Ascending aorta (tissue), 2 donors: ENCODE measurements around the gene TRANK1. TPM values are rescaled to one million over a fixed set of nuclear protein-coding genes. Genes with fewer than 3 reads are reported as not detected.
"Not testable (repeated sequence)": the region's sequence is repeated elsewhere in the genome, so short reads cannot be mapped to it uniquely, and the experiment has no call there.

Experiments used
- DNase-seq, 2 donors: peaks; one replicate each; pipeline ENCODE4 v3.0.0-alpha.2; 2019; ENCODE audit warnings: low spot score in 2 of 2
- H3K27ac ChIP-seq, 2 donors: fragments of 200-600 bp; sonication (generic); one replicate each; pipeline ENCODE4 v1.5.1; 2016 to 2017; ENCODE audit warnings: mild to moderate bottlenecking in 1 of 2
- H3K27me3 ChIP-seq: fragments of 200-600 bp; sonication (generic); one replicate; pipeline ENCODE4 v1.5.1; 2017
- H3K36me3 ChIP-seq, 2 donors: fragments of 200-600 bp; sonication (generic); one replicate each; pipeline ENCODE4 v1.5.1; 2016
- H3K4me1 ChIP-seq, 2 donors: fragments of 200-600 bp; sonication (generic); one replicate each; pipeline ENCODE4 v1.5.1; 2016 to 2017; ENCODE audit warnings: mild to moderate bottlenecking in 1 of 2
- H3K4me3 ChIP-seq, 2 donors: fragments of 200-600 bp; sonication (generic); one replicate each; pipeline ENCODE4 v1.5.1; 2016 to 2017; ENCODE audit warnings: mild to moderate bottlenecking in 1 of 2
- H3K9me3 ChIP-seq, 2 donors: fragments of 200-600 bp; sonication (generic); one replicate each; pipeline ENCODE4 v1.5.1; 2016
- intact Hi-C: fragments of 100-400 bp; cut with DNase I; formaldehyde crosslinking; loops from one replicate; pipeline ENCODE4 v1.15.1; 2023
- total RNA-seq: library from RNA; depleted of rRNA; stranded (reverse); fragments of >200 nt; gene quantifications from one replicate; pipeline ENCODE4 v1.1.0, GENCODE V29; 2016
- TF ChIP-seq, protein P1 (sequence below), 3 experiments: fragments of 200-600 bp in 2 of 3; fragments of 450-650 bp in 1 of 3; sonication (generic) in 2 of 3; IDR thresholded peaks; one replicate each; pipeline ENCODE4 v1.5.1; 2016 to 2019; ENCODE audit warnings: antibody characterized with exemption in 3 of 3, mild to moderate bottlenecking in 1 of 3, moderate library complexity in 1 of 3

Gene TRANK1
- total RNA-seq, 1 donor from 2014 or later = 14.8 TPM

DNA sequence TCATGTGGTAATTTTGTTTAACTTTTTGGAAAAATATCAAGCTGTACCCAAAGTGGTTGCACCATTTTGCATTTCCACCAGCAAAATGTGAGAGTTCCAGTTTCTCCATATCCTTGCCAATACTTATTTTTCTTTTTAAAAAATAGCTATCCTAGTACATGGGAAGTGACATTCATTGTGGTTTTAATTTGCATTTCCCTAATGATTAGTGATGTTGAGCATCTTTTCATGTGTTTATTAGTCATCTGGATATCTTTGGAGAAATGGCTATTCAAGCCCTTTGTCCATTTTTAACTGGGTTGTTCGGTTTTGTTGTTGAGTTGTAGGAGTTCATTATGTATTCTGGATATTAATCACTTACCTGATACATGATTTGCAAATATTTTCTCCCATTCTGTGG lies 19.5 kb upstream of the TRANK1 start:
- Histone ChIP-seq H3K4me3 (no peak overlapping the region), H3K36me3 (no peaks in the 10 kb centered on the region), H3K27me3 (no peaks in the 10 kb centered on the region), H3K9me3 (no peaks in the 10 kb centered on the region), H3K4me1 (no peaks in the 10 kb centered on the region), H3K27ac (no peak overlapping the region)
- intact Hi-C loops = no loop called here
- TF ChIP-seq, protein P1, sequence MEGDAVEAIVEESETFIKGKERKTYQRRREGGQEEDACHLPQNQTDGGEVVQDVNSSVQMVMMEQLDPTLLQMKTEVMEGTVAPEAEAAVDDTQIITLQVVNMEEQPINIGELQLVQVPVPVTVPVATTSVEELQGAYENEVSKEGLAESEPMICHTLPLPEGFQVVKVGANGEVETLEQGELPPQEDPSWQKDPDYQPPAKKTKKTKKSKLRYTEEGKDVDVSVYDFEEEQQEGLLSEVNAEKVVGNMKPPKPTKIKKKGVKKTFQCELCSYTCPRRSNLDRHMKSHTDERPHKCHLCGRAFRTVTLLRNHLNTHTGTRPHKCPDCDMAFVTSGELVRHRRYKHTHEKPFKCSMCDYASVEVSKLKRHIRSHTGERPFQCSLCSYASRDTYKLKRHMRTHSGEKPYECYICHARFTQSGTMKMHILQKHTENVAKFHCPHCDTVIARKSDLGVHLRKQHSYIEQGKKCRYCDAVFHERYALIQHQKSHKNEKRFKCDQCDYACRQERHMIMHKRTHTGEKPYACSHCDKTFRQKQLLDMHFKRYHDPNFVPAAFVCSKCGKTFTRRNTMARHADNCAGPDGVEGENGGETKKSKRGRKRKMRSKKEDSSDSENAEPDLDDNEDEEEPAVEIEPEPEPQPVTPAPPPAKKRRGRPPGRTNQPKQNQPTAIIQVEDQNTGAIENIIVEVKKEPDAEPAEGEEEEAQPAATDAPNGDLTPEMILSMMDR (IDR thresholded peaks at IDR 0.05) = no peak
- no peak for DNase-seq

DNA sequence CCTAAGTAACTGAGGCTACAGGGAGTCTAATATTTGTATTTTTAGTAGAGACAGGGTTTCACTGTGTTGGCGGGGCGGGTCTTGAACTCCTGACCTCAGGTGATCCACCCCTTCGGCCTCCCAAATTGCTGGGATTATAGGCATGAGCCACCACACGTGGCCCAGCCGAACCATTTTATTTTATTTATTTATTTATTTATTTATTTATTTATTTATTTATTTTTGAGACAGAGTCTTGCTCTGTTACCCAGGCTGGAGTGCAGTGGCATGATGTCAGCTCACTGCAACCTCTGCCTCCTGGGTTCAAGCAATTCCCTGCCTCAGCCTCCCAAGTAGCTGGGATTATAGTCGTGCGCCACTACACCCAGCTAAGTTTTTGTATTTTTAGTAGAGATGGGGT lies 18.2 kb upstream of the TRANK1 start:
- H3K9me3 ChIP-seq, H3K27ac ChIP-seq, H3K4me1 ChIP-seq, H3K27me3 ChIP-seq, intact Hi-C loops, H3K36me3 ChIP-seq, H3K4me3 ChIP-seq, DNase-seq: not testable (repeated sequence)

DNA sequence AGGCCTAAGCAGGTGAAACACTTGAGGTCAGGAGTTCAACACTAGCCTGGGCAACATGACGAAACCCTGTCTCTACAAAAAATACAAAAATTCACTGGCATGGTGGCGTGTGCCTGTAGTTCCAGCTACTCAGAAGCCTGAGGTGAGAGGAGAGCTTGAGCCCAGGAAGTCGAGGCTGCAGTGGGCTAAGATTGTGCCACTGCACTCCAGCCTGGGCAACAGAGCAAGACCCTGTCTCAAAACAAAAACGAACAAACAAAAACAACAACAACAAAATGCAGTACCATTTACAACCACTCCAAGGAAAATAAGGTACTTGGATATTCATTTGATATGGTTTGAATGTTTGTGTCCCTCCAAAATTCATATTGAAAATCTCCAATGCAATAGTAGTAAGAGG lies 15.6 kb upstream of the TRANK1 start:
- H3K9me3 ChIP-seq = no peaks in the 10 kb centered on the region

DNA sequence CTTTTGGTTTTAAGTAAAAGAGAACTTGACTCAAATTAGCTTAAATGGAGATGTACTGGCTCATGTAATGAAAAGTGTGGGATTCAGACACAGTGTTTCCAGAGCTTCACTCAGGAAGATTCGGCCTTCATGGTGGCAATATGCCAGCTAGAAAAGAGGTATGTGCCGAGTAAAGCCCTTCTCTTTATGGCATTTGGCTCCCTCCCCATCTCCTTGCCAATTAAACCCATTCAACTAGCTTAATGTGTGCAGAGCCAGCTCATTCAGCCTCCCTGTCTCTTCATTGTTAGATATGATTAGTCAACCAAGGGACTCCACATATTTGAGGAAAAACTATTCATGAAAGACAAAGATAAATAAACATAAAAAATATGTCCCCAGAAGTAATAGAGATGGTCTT lies 15.0 kb upstream of the TRANK1 start:
- no peaks in the 10 kb centered on the region for H3K9me3 ChIP-seq

More for the DNA sequence above, 15.6 kb upstream of the TRANK1 start:
- H3K27me3 ChIP-seq = no peaks in the 10 kb centered on the region
- intact Hi-C loops = no loop called here
- no peak overlapping the region for H3K27ac ChIP-seq
- H3K4me3 ChIP-seq = no peak overlapping the region
- H3K36me3 ChIP-seq = no peaks in the 10 kb centered on the region
- TF ChIP-seq, protein P1 (IDR thresholded peaks at IDR 0.05) = no peak
- no peaks in the 10 kb centered on the region for H3K4me1 ChIP-seq
- DNase-seq = no peak

DNA sequence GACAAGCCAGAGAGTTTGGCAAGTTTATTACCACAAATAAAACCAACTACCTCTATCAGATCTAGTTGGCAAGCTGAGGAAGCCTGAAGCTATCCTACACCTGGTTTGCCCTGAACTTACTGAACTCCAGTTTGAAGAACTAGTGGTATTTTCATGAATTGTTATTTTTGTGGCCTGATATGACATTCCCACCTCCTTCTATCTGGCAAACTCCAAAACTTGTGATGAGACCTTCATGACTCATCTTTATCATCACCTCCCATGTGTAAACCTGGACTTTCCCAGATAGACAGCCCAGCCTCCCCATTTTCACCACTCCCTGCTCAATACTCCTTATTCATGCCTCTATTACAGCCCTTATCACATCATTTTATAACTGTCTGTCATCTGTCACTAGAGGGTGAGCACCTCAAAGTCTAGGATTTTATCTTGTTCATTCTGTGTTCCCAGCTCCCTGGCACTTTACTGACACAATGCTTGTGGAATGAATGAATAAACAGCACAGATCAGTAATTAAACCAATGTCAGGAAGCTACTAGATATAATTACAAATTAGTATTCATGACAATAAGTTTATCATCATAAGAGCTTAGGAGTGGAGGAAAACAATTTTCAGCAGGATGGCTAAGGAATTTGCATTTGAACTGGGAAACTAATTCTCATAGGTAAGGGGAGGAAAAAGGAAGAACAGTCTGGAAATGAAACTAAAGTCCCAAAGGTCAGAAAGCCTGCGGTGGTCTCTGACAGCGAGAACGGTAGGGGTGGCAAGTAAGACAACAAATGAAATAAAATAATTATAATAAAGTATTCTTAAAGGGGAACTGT lies 13.2 kb upstream of the TRANK1 start:
- TF ChIP-seq, protein P1 (IDR thresholded peaks at IDR 0.05) = no peak
- H3K4me3 ChIP-seq = no peak overlapping the region
- no peaks in the 10 kb centered on the region for H3K4me1 ChIP-seq
- H3K9me3 ChIP-seq = no peaks in the 10 kb centered on the region
- no peaks in the 10 kb centered on the region for H3K27me3 ChIP-seq
- no peak for DNase-seq
- no peaks in the 10 kb centered on the region for H3K36me3 ChIP-seq
- H3K27ac ChIP-seq = no peak overlapping the region
- intact Hi-C loops = loop anchor here (5.0 kb wide), 1 partner anchor 51 kb away; no protein-coding TSS in a partner anchor

More for the DNA sequence above, 15.0 kb upstream of the TRANK1 start:
- H3K36me3 ChIP-seq = no peaks in the 10 kb centered on the region
- no peak overlapping the region for H3K27ac ChIP-seq
- intact Hi-C loops = loop anchor here (1.0 to 5.0 kb wide), 2 partner anchors 53 to 231 kb away; no protein-coding TSS in a partner anchor
- no peak for DNase-seq
- no peaks in the 10 kb centered on the region for H3K27me3 ChIP-seq
- TF ChIP-seq, protein P1 (IDR thresholded peaks at IDR 0.05) = no peak
- no peak overlapping the region for H3K4me3 ChIP-seq
- H3K4me1 ChIP-seq = no peaks in the 10 kb centered on the region

DNA sequence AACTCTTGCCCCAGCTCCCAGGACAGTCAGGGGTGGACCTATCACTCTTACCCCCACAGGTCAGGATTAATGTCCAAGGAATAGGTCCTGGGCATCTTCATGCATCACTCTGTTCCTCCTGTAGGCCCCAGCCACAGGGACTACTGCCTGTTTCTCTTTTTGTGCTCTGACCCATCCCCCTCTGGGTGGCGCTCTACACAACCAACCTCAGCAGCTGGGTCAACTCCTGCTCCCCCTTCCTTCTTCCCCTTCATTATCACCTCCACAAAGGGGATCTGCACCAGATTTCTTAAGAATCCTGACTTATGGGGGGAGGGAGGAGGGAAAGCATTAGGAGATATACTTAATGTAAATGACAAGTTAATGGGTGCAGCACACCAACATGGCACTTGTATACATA lies 12.2 kb upstream of the TRANK1 start:
- Histone ChIP-seq H3K27me3 (no peaks in the 10 kb centered on the region), H3K4me3 (no peak overlapping the region), H3K9me3 (no peaks in the 10 kb centered on the region), H3K4me1 (no peaks in the 10 kb centered on the region), H3K27ac (no peak overlapping the region), H3K36me3 (no peaks in the 10 kb centered on the region)
- intact Hi-C loops = loop anchor here (5.0 kb wide), 1 partner anchor 50 kb away; no protein-coding TSS in a partner anchor
- TF ChIP-seq, protein P1 (IDR thresholded peaks at IDR 0.05) = no peak
- DNase-seq = no peak
